Measurements from ENCODE around the gene OR10H2. TPM values are rescaled to one million over a fixed set of nuclear protein-coding genes. Genes with fewer than 3 reads are reported as not detected.
"Not testable (repeated sequence)": the region's sequence is repeated elsewhere in the genome, so short reads cannot be mapped to it uniquely, and the experiment has no call there.

The OR10H2 gene
- total RNA-seq (not detected), polyA plus RNA-seq (ENCODE audit: insufficient read depth, low read depth, low replicate concordance) (not detected)
- long read RNA-seq, donor 1, result 0 reads
- long read RNA-seq, donor 2, result 0 reads

DNA sequence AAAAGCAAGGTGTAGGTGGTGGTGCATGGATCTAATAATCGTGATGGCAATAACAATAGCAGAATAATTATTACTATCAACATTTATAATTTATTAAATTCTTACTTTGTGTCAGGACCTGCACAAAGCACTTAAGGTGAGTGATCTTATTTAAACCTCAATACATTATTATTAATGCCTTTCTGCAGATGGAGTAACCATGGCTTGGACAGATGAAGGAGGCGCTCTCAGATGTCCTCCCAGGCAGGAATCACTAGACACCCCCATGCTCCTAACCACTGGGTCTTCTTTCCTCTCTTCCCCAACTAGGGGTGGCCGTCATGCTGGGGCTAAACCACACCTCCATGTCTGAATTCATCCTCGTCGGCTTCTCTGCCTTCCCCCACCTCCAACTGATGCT lies at the start of gene OR10H2:
TSS of gene OR10H2 (plus strand) at position 301 of the 400 bp plus-strand sequence. CDS start at position 321, 20 bp downstream.
- Histone ChIP-seq H3K9me3 (no peaks in the 10 kb centered on the region), H3K27ac (no peak within 1 kb of the TSS), H3K4me3 (no peak within 1 kb of the TSS), H3K4me1 (no peaks in the 10 kb centered on the region), H3K27me3 (no peaks in the 10 kb centered on the region), H3K36me3 (ENCODE audit: low read depth, missing control alignments) (no peaks in the 10 kb centered on the region)
- 71 to 77% methylated on average over 5 of the region's 5 CpGs for whole genome bisulfite sequencing, 2 donors
- intact Hi-C loops (cut with DNase I; ENCODE audit: low total_unique reads), result no loop called here
- TF ChIP-seq CTCF (IDR thresholded peaks at IDR 0.05) (no peak), POLR2A (IDR thresholded peaks at IDR 0.05) (no peak)
- no peak for DNase-seq

- H3K4me3 ChIP-seq, result no peak overlapping the region
- no peak for DNase-seq
- 15 to 20% methylated on average over 4 of the region's 4 CpGs for WGBS, 2 donors
- H3K27me3 ChIP-seq, result no peaks in the 10 kb centered on the region
- H3K36me3 ChIP-seq (ENCODE audit: low read depth, missing control alignments), result no peaks in the 10 kb centered on the region
- intact Hi-C loops (cut with DNase I; ENCODE audit: low total_unique reads), result no loop called here
- H3K9me3 ChIP-seq, result no peaks in the 10 kb centered on the region
- no peaks in the 10 kb centered on the region for H3K4me1 ChIP-seq
- no peak for TF ChIP-seq CTCF (IDR thresholded peaks at IDR 0.05)
- TF ChIP-seq POLR2A (IDR thresholded peaks at IDR 0.05), result no peak
- no peak overlapping the region for H3K27ac ChIP-seq
Observed at GRCh38 chr19:15679089-15679488, 48.7 kb upstream of the OR10H2 start.

DNA sequence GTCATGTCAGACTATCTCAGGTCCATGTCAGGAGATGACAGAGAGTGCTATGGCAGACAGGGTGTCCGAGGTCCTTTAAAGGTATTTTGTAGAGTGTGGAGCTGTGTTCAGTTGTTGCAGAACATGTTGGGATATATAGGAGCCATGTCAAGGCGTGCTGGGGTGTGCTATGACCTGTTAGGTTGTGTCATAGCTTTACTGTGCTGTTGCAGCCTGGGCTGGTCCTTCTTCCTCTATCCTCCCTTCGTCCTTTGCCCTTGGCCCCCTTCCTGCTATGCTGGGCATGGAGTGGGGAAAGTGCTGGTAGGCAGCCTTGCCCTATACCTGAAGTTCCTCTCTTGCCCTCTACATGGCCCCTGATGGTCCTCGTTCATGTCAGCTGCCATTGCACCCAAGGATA lies 48.0 kb upstream of the OR10H2 start:
- DNase-seq; H3K9me3 ChIP-seq; H3K36me3 ChIP-seq (ENCODE audit: low read depth, missing control alignments); H3K4me3 ChIP-seq; H3K27ac ChIP-seq; H3K4me1 ChIP-seq; H3K27me3 ChIP-seq; intact Hi-C loops (cut with DNase I; ENCODE audit: low total_unique reads): not testable (repeated sequence)
- 53 to 67% methylated on average over 4 of the region's 4 CpGs for WGBS, 2 donors

DNA sequence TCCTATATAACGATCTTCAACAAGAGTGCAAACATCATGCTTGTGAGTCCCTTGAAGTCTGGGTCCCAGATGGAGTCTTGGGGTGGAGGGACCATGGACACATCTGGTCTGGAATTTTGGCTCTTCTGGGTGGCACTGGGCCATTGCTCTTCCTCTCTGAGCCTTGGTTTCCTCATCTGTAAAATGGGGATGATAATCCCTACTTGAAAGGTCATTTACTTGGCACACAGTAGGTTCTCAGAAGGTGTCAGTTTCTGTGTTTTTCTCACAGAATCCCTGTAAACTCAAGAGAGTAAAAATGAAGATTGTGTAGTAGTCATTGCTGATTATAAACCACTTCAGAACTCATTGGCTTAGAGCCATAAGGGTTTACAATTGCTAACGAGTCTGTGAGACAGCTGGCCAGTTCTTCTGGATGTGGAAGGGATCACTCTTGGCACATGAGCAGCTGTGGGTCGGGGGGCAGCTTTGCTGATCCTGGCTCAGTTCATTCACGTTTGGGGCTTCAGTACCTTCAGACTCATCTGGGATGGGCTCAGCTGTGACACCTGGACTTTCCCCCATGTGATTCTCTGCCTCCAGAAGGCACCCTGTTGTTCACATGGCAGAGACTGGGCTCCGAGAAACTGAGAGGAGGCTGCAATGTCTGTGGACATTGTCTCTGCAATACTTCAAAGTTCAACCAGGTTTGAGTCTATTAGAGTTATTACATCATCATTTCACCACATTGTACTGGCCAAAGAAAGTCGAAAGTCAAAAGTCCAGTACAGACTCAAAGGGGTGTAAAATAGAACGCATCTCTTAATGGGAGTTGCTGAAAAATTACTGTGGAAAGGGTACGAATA lies 47.1 kb upstream of the OR10H2 start:
- no peak overlapping the region for H3K27ac ChIP-seq
- no peak overlapping the region for H3K4me3 ChIP-seq
- no peaks in the 10 kb centered on the region for H3K36me3 ChIP-seq (ENCODE audit: low read depth, missing control alignments)
- intact Hi-C loops (cut with DNase I; ENCODE audit: low total_unique reads), result no loop called here
- no peaks in the 10 kb centered on the region for H3K4me1 ChIP-seq
- 52 to 69% methylated on average over 8 of the region's 8 CpGs for WGBS, 2 donors
- H3K27me3 ChIP-seq, result no peaks in the 10 kb centered on the region
- no peaks in the 10 kb centered on the region for H3K9me3 ChIP-seq
- no peak for DNase-seq
- TF ChIP-seq CTCF (IDR thresholded peaks at IDR 0.05) (no peak), POLR2A (IDR thresholded peaks at IDR 0.05) (no peak)

DNA sequence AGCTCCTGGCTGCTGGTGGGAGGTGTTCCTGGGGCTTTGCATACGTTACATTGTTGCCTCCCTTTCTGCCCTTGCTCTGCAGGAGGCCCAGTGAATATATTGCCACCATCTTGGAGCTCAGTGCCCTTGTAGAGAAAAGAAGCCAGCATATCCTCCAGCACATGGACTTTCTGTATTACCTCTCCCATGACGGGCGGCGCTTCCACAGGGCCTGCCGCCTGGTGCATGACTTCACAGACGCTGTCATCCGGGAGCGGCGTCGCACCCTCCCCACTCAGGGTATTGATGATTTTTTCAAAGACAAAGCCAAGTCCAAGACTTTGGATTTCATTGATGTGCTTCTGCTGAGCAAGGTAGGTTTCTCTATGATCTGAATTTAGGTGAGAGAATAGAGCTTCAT lies 44.4 kb upstream of the OR10H2 start:
- no peaks in the 10 kb centered on the region for H3K36me3 ChIP-seq (ENCODE audit: low read depth, missing control alignments)
- TF ChIP-seq POLR2A (IDR thresholded peaks at IDR 0.05), result no peak
- TF ChIP-seq CTCF (IDR thresholded peaks at IDR 0.05), result no peak
- DNase-seq, result no peak
- intact Hi-C loops (cut with DNase I; ENCODE audit: low total_unique reads), result no loop called here
- no peak overlapping the region for H3K4me3 ChIP-seq
- H3K4me1 ChIP-seq, result no peaks in the 10 kb centered on the region
- H3K27ac ChIP-seq, result no peak overlapping the region
- H3K9me3 ChIP-seq, result no peaks in the 10 kb centered on the region
- WGBS, 2 donors, result 80 to 95% methylated on average over 9 to 10 of the region's 10 CpGs
- no peaks in the 10 kb centered on the region for H3K27me3 ChIP-seq
